Left ventricle myocardium inferior (tissue), 1 donor: Measurements from ENCODE around the gene SETX. TPM values are rescaled to one million over a fixed set of nuclear protein-coding genes. Genes with fewer than 3 reads are reported as not detected.

Source experiments
- DNase-seq: peaks from one replicate; pipeline ENCODE4 v3.0.0-alpha.2; 2020
- H3K27ac ChIP-seq: fragments of 200-600 bp; replicated peaks from 2 replicates; pipeline ENCODE4 v1.8.0; 2021
- H3K27me3 ChIP-seq: fragments of 200-600 bp; 2 replicates; pipeline ENCODE4 v1.8.0; 2021; ENCODE audit warnings: low read depth
- H3K36me3 ChIP-seq: fragments of 200-600 bp; 2 replicates; pipeline ENCODE4 v1.8.0; 2021
- H3K4me1 ChIP-seq: fragments of 200-600 bp; 2 replicates; pipeline ENCODE4 v1.8.0; 2021
- H3K4me3 ChIP-seq: fragments of 200-600 bp; 2 replicates; pipeline ENCODE4 v1.8.0; 2021; ENCODE audit warnings: mild to moderate bottlenecking, moderate library complexity
- H3K9me3 ChIP-seq: fragments of 200-600 bp; replicated peaks from 2 replicates; pipeline ENCODE4 v1.8.0; 2021
- intact Hi-C: fragments of 100-400 bp; cut with micrococcal nuclease; formaldehyde crosslinking; loops from one replicate; pipeline ENCODE4 v1.11.0; 2022
- total RNA-seq: library from RNA; stranded (reverse); fragmentation: NEBNext Ultra II Directional; extraction: Animal tissue kit (Norgen Biotek cat#: 25700); gene quantifications from one replicate; pipeline ENCODE4 v1.2.1, GENCODE V29; 2021
- TF ChIP-seq, protein P1 (sequence below): fragments of 200-600 bp; IDR thresholded peaks from 2 replicates; pipeline ENCODE4 v1.8.0; 2021; ENCODE audit warnings: antibody characterized with exemption, mild to moderate bottlenecking, borderline replicate concordance
- donor health status: DM: no; HTN: yes; CAD: no; lungs with severe emphysema.

Gene SETX
- total RNA-seq, 1 donor from 2014 or later = 23.3 TPM

GRCh38 chr9:132356324-132356924, 1.6 kb upstream of the SETX start:
- Histone ChIP-seq H3K27ac (no peak overlapping the region), H3K4me1 (peaks cover 37% of the 10 kb centered on the region), H3K4me3 (no peak overlapping the region), H3K9me3 (no peaks in the 10 kb centered on the region), H3K27me3 (no peaks in the 10 kb centered on the region), H3K36me3 (peaks cover 22% of the 10 kb centered on the region)
- TF ChIP-seq, protein P1, sequence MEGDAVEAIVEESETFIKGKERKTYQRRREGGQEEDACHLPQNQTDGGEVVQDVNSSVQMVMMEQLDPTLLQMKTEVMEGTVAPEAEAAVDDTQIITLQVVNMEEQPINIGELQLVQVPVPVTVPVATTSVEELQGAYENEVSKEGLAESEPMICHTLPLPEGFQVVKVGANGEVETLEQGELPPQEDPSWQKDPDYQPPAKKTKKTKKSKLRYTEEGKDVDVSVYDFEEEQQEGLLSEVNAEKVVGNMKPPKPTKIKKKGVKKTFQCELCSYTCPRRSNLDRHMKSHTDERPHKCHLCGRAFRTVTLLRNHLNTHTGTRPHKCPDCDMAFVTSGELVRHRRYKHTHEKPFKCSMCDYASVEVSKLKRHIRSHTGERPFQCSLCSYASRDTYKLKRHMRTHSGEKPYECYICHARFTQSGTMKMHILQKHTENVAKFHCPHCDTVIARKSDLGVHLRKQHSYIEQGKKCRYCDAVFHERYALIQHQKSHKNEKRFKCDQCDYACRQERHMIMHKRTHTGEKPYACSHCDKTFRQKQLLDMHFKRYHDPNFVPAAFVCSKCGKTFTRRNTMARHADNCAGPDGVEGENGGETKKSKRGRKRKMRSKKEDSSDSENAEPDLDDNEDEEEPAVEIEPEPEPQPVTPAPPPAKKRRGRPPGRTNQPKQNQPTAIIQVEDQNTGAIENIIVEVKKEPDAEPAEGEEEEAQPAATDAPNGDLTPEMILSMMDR = no peak
- DNase-seq = no peak
- intact Hi-C loops = no loop called here

DNA sequence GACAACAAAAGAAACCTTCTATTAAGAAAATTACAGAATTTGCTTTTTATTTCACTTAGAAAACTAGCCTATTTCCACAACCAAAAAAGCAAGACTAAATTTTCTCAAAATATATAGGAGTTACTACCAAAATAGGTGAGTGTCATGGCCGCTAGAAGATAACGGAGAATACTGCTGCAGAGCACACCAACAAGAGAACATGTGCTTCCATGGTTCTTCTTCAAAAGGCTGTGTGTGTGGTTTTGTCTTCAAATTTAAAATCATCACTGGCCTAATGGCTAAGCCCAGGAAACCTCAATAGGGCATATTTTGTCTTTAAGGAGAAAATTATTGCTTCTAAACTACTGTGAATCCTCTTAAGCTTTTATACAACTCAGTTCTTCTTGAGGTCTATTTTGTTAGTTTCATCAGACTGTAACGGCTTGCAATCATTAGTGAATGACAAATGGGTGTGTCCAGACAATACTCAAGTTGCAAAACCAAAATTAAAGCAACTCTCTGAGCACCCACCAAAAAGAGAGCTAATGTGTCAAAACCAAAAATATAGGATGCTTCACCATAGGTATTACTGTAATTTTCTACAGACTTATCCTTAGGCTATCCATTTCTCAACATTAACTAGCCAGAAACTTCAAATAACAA, 3.3 kb downstream of the SETX start:
- no peaks in the 10 kb centered on the region for H3K9me3 ChIP-seq
- no peaks in the 10 kb centered on the region for H3K27me3 ChIP-seq
- peak overlapping the region; percentile 17 for H3K27ac ChIP-seq
- DNase-seq = no peak
- H3K4me1 ChIP-seq = peaks cover 55% of the 10 kb centered on the region
- TF ChIP-seq, protein P1 = no peak
- peaks cover 66% of the 10 kb centered on the region for H3K36me3 ChIP-seq
- intact Hi-C loops = no loop called here
- H3K4me3 ChIP-seq = peak overlapping the region; percentile 17

GRCh38 chr9:132350861-132351315, 3.9 kb downstream of the SETX start:
- peaks cover 55% of the 10 kb centered on the region for H3K4me1 ChIP-seq
- H3K9me3 ChIP-seq = no peaks in the 10 kb centered on the region
- no peak for DNase-seq
- TF ChIP-seq, protein P1 = no peak
- H3K27ac ChIP-seq = peak overlapping the region; percentile 17
- H3K4me3 ChIP-seq = peak overlapping the region; percentile 17
- H3K27me3 ChIP-seq = no peaks in the 10 kb centered on the region
- H3K36me3 ChIP-seq = peaks cover 73% of the 10 kb centered on the region
- intact Hi-C loops = no loop called here

- no peak for DNase-seq
- no peak overlapping the region for H3K4me3 ChIP-seq
- TF ChIP-seq, protein P1 = no peak
- no peaks in the 10 kb centered on the region for H3K9me3 ChIP-seq
- H3K36me3 ChIP-seq = peaks cover 95% of the 10 kb centered on the region
- H3K27me3 ChIP-seq = no peaks in the 10 kb centered on the region
- intact Hi-C loops = no loop called here
- peaks cover 40% of the 10 kb centered on the region for H3K4me1 ChIP-seq
- no peak overlapping the region for H3K27ac ChIP-seq
These were observed 6.1 kb downstream of the SETX start for GRCh38 chr9:132348676-132349075.

GRCh38 chr9:132346177-132346576, 8.6 kb downstream of the SETX start:
- DNase-seq = no peak
- H3K9me3 ChIP-seq = no peaks in the 10 kb centered on the region
- TF ChIP-seq, protein P1 = no peak
- intact Hi-C loops = no loop called here
- peaks cover 15% of the 10 kb centered on the region for H3K4me1 ChIP-seq
- H3K4me3 ChIP-seq = no peak overlapping the region
- H3K27ac ChIP-seq = no peak overlapping the region
- H3K27me3 ChIP-seq = no peaks in the 10 kb centered on the region
- peaks cover 95% of the 10 kb centered on the region for H3K36me3 ChIP-seq
